ENCODE results near the gene PCGF6.
"Not testable (repeated sequence)": the region's sequence is repeated elsewhere in the genome, so short reads cannot be mapped to it uniquely, and the experiment has no call there.

The PCGF6 gene

DNA sequence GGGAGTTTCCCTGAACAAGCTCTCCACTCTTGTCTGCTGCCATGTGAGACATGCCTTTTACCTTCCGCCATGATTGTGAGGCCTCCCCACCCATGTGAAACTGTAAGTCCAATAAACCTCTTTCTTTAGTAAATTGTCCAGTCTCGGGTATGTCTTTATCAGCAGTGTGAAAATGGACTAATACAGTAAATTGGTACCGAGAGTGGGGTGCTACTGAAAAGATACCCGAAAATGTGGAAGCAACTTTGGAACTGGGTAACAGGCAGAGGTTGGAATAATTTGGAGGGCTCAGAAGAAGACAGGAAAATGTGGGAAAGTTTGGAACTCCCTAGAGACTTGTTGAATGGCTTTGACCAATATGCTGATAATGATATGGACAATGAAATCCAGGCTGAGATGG, 92.0 kb downstream of the PCGF6 start:
- not testable (repeated sequence) for FAIRE-seq; DNase-seq (ENCODE audit: low spot score)

GRCh38 chr10:103257812-103258211, 93.1 kb downstream of the PCGF6 start:
- DNase-seq (ENCODE audit: low spot score) (no peak), FAIRE-seq (no peak)

DNA sequence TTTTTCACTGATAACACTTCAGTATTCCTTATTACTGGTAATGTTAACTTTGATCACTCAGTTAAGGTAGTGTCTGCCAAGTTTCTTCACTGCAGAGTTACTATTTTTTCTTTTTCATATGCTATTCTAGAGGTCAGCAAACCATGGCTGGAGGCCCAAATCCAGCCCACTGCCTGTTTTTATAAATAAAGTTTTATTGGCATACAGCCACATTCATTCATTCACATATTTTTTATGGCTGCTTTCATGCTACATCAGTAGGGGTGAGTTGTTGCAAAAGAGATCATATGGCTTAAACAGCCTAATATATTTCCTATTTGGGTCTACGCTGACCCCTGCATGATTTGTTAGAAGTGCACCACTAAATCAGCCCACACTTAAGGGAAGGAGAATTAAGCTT, 94.3 kb downstream of the PCGF6 start:
- no peak for FAIRE-seq
- no peak for DNase-seq (ENCODE audit: low spot score)

GRCh38 chr10:103254538-103255325, 96.2 kb downstream of the PCGF6 start:
- DNase-seq (ENCODE audit: low spot score) (peak; percentile 47), FAIRE-seq (peak; percentile 37)

DNA sequence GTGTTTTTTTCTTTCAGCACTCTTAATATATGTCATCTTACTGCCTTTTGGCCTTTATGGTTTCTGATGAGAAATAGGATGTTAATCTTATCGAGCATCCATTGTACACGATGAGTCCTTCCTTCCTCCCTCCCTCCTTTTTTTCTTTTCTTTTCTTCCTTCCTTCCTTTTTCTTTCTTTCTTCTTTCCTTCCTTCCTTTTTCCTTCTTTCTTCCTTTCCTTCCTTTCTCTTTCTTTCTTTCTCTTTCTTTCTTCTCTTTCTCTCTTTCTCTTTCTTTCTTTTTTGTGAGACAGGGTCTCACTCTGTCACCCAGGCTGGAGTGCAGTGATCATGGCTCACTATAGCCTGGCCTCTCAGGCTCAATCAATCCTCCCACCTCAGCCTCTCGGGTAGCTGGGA, 96.8 kb downstream of the PCGF6 start:
- DNase-seq (ENCODE audit: low spot score) (no peak), FAIRE-seq (no peak)

Measured in urothelium cell line (cell line).